Mammary epithelial cell (primary cell): ENCODE measurements around the gene NCBP3.

Experiments
- CTCF ChIP-seq, 2 donors: IDR thresholded peaks in 1 of 2; conservative IDR thresholded peaks in 1 of 2; 2 replicates each; pipeline ENCODE4 v1.5.1; 2011 to 2012; ENCODE audit warnings: inconsistent platforms in 2 of 2, low read length in 2 of 2, mild to moderate bottlenecking in 2 of 2, control low read depth in 1 of 2, low read depth in 1 of 2; ENCODE audit not compliant: insufficient read depth in 1 of 2; ENCODE audit errors: extremely low read depth in 1 of 2
- EZH2 ChIP-seq: IDR thresholded peaks from 2 replicates; pipeline ENCODE4 v1.6.1; 2012; ENCODE audit warnings: low read length, inconsistent platforms, borderline replicate concordance

DNA sequence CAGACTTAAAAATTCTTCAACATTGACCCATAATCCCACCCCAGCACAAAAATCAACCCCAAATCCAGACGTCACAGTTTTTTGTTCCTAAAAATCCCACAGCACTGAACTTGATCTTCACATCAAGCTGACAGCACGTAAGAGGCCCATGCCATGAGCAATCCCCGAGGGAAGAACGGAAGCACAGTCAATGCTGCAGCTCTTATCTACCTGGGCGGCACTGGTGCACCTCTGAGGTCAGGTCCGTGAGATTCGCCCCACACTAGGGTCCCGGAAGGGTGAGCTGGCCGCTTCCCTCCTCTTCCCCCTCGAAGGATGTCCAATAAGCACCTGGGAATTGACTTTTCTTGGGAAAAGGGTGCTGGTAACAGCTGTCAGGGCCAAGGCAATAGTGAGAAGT, 33.8 kb downstream of the NCBP3 start:
- no peak for TF ChIP-seq CTCF (conservative IDR thresholded peaks at IDR 0.05 in 1 of 2, IDR thresholded peaks at IDR 0.05 in 1 of 2; ENCODE audit: extremely low read depth in 1 of 2, insufficient read depth in 1 of 2, low read depth in 1 of 2, low read length in 2 of 2)
- no peak for TF ChIP-seq EZH2
